HTR-8/SVneo (cell line): ENCODE measurements around the gene ZNF177.
"Not testable (repeated sequence)": the region's sequence is repeated elsewhere in the genome, so short reads cannot be mapped to it uniquely, and the experiment has no call there.

ENCODE experiments used
- DNase-seq: peaks from one replicate; pipeline ENCODE4 v3.0.0; 2011; ENCODE audit warnings: low spot score, mixed read lengths; ENCODE audit not compliant: insufficient read length
- FAIRE-seq: peaks from 2 replicates; lab custom pipeline; 2011; peaks lifted over from hg19 to GRCh38; lab: Jason Lieb, UNC

Gene ZNF177

GRCh38 chr19:9362905-9363304 is at the start of gene ZNF177:
Gene ZNF177 (plus strand): TSS chr19:9363013. CDS start chr19:9378312, 15,299 bp downstream.
- FAIRE-seq: no peak
- no peak for DNase-seq

GRCh38 chr19:9313756-9314155 is 49.1 kb upstream of the ZNF177 start:
- FAIRE-seq: no peak
- no peak for DNase-seq

- FAIRE-seq (no peak), DNase-seq (no peak)
Measured at GRCh38 chr19:9321338-9321737, 41.5 kb upstream of the ZNF177 start.

DNA sequence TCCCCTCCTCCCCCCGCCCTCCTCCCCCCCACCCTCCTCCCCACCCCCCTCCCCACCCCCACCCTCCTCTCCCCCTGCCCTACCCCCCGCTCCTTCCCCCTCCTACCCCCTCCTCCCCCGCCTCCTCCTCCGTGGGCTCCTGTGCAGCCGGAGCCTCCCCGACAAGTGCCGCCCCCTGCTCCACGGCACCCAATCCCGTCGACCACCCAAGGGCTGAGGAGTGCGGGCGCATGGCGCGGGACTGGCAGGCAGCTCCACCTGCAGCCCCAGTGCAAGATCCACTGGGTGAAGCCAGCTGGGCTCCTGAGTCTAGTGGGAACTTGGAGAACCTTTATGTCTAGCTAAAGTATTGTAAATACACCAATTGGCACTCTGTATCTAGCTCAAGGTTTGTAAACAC is 41.1 kb upstream of the ZNF177 start:
- FAIRE-seq, DNase-seq: not testable (repeated sequence)

- not testable (repeated sequence) for FAIRE-seq, DNase-seq
Measured at GRCh38 chr19:9322201-9322600, 40.6 kb upstream of the ZNF177 start.

DNA sequence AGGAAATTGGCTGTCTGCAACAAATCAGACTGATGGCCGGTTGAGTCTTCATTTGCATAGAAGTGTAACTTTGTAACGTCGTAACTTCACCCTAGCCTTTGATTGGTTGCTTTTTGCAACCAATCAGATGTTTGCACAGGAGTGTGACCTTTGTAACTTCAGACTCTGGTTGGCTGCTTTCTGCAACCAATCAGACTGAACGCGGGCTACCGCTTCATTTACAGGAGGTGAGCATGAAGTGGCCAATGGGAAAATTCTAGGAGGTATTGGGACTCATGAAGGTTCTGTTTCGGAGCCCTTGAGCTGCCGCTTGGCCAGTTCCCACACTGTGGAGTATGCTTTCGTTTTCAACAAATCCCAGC is 39.3 kb upstream of the ZNF177 start:
- FAIRE-seq: peak; percentile 80

DNA sequence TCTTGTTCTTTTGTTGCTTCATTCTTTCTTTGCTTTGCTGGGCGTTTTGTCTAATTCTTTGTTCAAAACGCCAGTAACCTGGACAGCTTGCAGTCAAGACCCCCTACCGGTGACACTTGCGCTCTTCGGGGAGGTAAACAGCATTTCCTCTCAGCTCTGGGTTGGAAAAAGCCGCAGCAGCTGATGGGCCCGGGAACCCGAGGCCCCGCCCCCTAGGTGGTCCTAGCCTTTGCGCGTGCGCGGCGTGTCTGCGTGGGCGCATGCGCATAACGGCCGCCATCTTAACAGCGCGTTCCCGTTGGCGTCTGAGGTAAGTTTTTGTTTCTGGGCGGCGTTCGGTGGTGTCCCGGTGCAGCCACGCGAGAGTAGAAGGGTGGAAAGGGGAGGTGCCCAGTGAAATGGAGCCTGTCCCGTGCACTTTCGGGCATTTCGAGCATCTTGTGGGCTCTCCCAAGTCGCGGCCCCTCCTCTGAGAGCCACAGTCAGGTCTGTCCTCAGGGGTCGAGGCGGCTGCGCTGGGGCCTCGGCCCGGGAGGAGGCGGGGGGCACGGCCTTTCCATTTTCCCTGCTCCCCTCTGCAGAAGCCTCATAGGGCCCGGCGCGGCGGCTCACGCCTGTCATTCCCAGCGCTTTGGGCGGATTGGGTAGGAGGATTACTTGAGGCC is 38.8 kb upstream of the ZNF177 start, which contains the start of gene ZNF559:
ZNF559 (plus strand) TSS at position 261 of the 665 bp plus-strand sequence. CDS start 14,371 bp downstream, outside the sequence.
- DNase-seq (peak; percentile 93), FAIRE-seq (peak; percentile 98)

More for the DNA sequence above, 39.3 kb upstream of the ZNF177 start:
- peak; percentile 54 for DNase-seq

DNA sequence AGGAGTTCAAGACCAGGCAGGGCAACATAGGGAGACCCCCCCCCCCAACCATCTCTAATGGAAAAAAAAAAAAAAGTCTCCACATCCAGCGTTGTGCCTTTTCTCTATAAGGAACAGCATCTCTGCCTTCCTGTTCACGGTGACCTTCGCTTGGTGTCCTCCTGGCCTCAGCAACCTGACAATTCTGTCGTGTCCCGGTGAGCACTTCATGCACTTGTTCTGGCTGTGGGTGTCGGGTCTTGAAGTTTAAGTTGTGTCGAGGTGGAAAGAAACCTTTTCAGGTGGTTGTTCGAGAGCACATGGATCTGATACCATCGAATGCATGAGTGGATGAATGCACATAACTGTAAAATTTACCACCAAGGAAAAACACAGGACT is 38.2 kb upstream of the ZNF177 start:
- FAIRE-seq (peak; percentile 63), DNase-seq (no peak)

- FAIRE-seq: no peak
- DNase-seq: no peak
Measured at GRCh38 chr19:9329999-9330398, 32.8 kb upstream of the ZNF177 start.

GRCh38 chr19:9342610-9343304 is 20.1 kb upstream of the ZNF177 start:
- no peak for FAIRE-seq
- DNase-seq: no peak

DNA sequence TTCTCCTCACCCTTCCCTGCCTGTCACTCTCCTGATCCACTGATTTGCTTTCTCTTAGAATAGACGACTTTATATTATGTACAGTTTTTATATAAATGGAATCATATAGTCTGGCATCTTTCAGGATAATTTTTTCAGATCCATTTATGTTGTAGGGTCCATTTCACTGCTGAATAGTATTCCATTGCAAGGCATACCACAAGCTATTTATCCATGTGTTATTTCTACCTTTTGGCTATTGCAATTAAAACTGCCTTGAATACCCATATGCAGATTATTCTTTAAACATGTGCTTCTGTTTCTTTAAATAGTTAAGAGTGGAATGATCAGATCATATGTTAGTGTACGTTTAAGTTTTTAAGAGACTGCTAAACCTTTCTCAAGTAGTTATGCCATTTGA is 17.8 kb upstream of the ZNF177 start:
- DNase-seq: no peak
- FAIRE-seq: no peak

DNA sequence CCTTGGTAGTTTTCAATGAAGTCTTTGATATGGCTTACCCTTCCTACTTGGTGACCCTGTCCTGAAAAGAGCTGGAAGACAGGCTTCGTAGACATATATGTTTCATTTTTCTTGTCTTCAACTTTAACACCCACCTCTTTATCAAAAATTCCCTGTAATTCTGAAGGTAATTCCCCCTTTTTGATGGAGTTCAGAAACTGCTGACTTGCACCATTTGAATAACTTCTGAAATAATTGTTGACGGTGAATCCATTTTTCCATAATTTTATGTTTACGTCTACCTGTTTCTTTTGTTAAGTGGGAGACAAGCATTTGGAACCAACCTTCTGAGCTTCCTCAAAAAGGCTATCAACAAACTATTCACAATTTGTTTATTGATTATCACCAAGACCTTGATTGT is 14.6 kb upstream of the ZNF177 start:
- DNase-seq: no peak
- FAIRE-seq: no peak

DNA sequence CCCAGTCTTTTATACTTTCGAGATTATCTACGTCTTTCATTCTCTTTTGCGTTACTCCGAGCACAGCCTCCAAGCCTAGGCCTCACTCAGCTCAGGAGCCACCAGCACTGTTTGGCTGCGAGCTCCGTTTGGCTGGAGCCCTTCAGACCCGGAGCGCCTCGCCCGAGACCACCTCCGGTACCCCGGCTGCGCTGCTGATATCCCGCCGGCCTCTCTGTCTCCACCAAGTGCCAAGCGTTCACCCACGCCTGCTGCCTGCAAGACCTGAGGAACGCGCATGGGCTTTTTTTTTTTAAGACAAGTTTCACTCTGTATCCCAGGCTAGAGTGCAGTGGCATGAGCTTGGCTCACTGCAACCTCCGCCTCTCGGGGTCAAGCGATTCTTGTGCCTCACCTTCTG is 14.1 kb upstream of the ZNF177 start:
- no peak for DNase-seq
- no peak for FAIRE-seq

DNA sequence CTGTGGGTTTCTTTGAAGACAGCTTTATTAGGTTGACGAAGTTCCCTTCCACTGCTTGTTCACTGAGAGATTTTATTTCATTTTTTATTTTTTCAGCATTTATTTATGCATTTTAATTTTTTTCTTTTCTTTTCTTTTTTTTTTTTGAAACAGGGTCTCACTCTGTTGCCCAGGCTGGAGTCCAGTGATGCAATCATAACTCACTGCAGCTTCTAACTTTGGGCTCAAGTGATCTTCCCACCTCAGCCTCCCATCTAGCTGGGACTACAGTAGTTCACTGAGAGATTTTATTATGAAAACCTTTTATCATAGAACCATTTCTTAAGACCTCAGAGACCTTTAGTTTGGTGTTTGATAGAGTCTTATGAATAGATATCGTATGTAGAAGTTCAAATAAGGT is 10.3 kb upstream of the ZNF177 start:
- no peak for FAIRE-seq

GRCh38 chr19:9353011-9353410 is 9.8 kb upstream of the ZNF177 start:
- DNase-seq (no peak), FAIRE-seq (no peak)

More for the DNA sequence above, 10.3 kb upstream of the ZNF177 start:
- DNase-seq: no peak

GRCh38 chr19:9354651-9355050 is 8.2 kb upstream of the ZNF177 start:
- FAIRE-seq: no peak
- no peak for DNase-seq

- DNase-seq (no peak), FAIRE-seq (no peak)
Measured at GRCh38 chr19:9370738-9371619, 8.2 kb downstream of the ZNF177 start.

- DNase-seq: no peak
- no peak for FAIRE-seq
Measured at GRCh38 chr19:9381361-9381785, 18.6 kb downstream of the ZNF177 start.

DNA sequence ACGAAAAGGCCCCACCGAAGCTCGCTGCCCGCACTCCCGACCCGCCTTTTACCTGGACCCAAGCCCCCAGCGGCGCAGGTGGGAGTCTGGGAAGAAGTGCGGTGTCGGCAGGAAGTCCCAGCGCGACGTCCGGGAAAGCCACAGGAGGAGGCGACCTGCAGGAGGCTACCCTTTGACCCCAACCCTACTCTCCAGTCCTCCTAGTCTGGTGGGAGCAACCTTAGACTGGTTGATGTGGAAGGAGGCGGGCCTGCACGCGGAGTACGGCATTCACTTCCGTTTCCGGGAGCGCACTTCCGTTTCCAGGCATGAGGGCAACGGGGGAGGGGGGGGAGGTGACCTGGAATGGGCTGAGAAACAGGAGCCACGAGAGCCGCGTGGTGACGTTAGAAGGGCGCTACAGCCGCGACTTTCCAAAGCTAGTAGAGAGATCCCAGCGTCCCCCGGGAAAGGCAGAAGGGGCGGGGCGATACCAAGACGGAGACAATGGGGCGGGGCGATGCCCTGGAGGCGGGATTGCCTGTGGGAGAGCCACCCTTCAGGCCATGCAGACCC is 44.1 kb downstream of the ZNF177 start:
- DNase-seq: peak; percentile 85

DNA sequence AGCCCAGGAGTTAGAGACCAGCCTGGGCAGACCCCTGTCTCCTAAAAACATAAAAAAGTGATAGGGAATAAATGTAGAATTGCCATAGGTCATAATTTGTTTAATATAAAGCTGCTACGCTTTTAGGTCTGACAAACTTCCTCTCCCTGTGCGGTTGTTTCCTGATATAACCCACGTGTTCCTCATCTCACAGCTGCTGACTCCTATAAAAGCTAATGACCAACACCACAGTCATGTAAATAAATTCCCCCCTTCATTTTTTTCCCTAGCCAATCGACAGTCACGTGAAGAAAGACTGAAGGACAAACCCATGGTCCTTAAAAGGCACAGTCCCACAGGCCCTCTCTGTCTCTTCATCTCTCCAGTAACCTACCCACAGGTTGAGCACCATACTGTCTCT is 45.0 kb downstream of the ZNF177 start:
- FAIRE-seq (peak; percentile 66), DNase-seq (no peak)

More for the DNA sequence above, 44.1 kb downstream of the ZNF177 start:
- FAIRE-seq: peak; percentile 96
